CD4-positive, CD25-positive, alpha-beta regulatory T cell (primary cell): ENCODE measurements around the gene CNN2. TPM values are rescaled to one million over a fixed set of nuclear protein-coding genes. Genes with fewer than 3 reads are reported as not detected.
A peak's percentile ranks its signal among the peaks of the same experiment; 100 is the strongest.

Experiments
- ATAC-seq, 2 donors: fragments of 150-1000 bp; cut with Tn5 transposase; one replicate each; pipeline ENCODE4 v1.10.0; 2021; ENCODE audit warnings: low read depth in 2 of 2, moderate number of reproducible peaks in 2 of 2, moderate library complexity in 1 of 2
- DNase-seq, 3 donors: peaks; one replicate each; pipeline versions ENCODE4 v3.0.0 to v3.0.0-alpha.2; 2012 to 2022; ENCODE audit warnings: mixed read lengths in 1 of 3
- H3K27ac ChIP-seq: one replicate; pipeline ENCODE4 v1.7.0; 2013; ENCODE audit warnings: mild to moderate bottlenecking, low read length; ENCODE audit not compliant: insufficient read depth, poor library complexity, severe bottlenecking
- H3K27me3 ChIP-seq: one replicate; pipeline ENCODE4 v1.7.0; 2013; ENCODE audit warnings: low read length; ENCODE audit not compliant: control insufficient read depth, insufficient read depth
- H3K36me3 ChIP-seq: one replicate; pipeline ENCODE4 v1.7.0; 2013; ENCODE audit warnings: mild to moderate bottlenecking, low read length, moderate library complexity; ENCODE audit not compliant: control insufficient read depth, insufficient read depth
- H3K4me1 ChIP-seq: 2 replicates; pipeline ENCODE4 v1.7.0; 2013; ENCODE audit warnings: mild to moderate bottlenecking, low read length; ENCODE audit not compliant: insufficient read depth, control insufficient read depth, poor library complexity, severe bottlenecking
- H3K4me3 ChIP-seq: one replicate; pipeline ENCODE4 v1.7.0; 2013; ENCODE audit warnings: low read depth, mild to moderate bottlenecking, low read length, moderate library complexity
- H3K9me3 ChIP-seq, 2 experiments: 1 replicate in 1 of 2; 2 replicates in 1 of 2; pipeline ENCODE4 v1.7.0; 2013; ENCODE audit warnings: low read length in 2 of 2, mild to moderate bottlenecking in 1 of 2, moderate library complexity in 1 of 2; ENCODE audit not compliant: control insufficient read depth in 2 of 2
- H3K27ac Mint-ChIP-seq, 3 donors: one replicate each; pipeline ENCODE4 v1.8.0; 2020 to 2022; ENCODE audit warnings: mild to moderate bottlenecking in 3 of 3, mixed read lengths in 3 of 3, moderate library complexity in 2 of 3
- H3K27me3 Mint-ChIP-seq: one replicate; pipeline ENCODE4 v1.8.0; 2022; ENCODE audit warnings: mild to moderate bottlenecking, mixed read lengths
- H3K36me3 Mint-ChIP-seq: one replicate; pipeline ENCODE4 v1.8.0; 2020; ENCODE audit warnings: mixed read lengths
- H3K4me1 Mint-ChIP-seq, 4 donors: one replicate each; pipeline ENCODE4 v1.8.0; 2020 to 2022; ENCODE audit warnings: mixed read lengths in 4 of 4, mild to moderate bottlenecking in 1 of 4
- H3K4me3 Mint-ChIP-seq, 4 donors: one replicate each; pipeline ENCODE4 v1.8.0; 2020 to 2022; ENCODE audit warnings: mild to moderate bottlenecking in 4 of 4, mixed read lengths in 4 of 4, moderate library complexity in 3 of 4
- H3K9me3 Mint-ChIP-seq, 7 donors: one replicate each; pipeline ENCODE4 v1.8.0; 2020 to 2022; ENCODE audit warnings: mixed read lengths in 7 of 7, mild to moderate bottlenecking in 3 of 7, moderate library complexity in 2 of 7
- polyA plus RNA-seq, 4 donors: library from polyadenylated mRNA; unstranded; fragments of 300-500 nt; fragmentation: Illumina TruSeq; gene quantifications; one replicate each; pipeline ENCODE4 v1.2.3, GENCODE V29; 2021
- total RNA-seq: library from RNA; stranded (reverse); gene quantifications from one replicate; pipeline ENCODE4 v1.2.3, GENCODE V29; 2022

CNN2 gene
- total and polyA plus RNA-seq, 5 donors from 2014 or later = 378 to 426 (median 397) TPM

DNA sequence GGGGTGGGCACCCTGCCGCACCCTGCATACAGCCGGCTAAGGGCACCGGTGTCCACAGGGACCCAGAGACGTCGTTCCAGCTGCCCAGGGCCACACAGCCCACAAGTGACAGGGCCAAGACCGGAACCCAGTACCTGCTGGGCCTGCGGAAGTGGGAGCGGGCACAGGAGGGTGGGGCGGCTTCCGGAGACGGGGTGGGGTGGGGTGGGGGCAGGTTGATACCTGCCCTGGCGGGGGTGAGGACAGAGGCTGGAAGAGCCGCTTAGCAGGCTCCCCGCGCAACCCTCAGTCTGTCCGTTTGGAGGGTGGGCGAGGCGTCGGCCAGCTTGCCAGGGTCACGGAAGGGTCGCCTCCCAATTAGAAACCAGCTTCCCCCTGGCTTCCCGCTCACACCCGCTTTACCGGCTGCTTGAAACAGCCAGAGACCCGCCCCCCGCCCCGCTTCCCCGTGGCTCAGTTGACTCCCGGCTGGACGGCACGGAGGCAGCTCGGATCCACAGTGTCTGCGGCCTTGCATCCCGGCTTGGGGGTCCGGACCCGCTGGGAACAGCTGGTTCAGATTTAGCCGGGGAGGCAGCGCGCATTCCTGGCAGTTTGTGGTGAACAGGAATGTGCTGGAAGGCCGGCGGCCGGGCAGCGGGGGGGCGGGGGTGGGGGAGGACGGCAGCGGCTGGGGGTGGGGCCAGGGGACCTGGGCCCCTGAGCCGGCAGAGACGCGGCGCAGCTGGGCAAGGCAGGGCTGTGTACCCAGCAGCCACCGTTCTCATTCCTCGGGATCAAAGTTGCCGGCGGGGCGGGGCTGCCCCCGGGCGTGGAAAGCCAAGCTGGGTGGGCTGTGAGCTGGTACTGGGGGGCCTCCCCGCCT, 1.9 kb downstream of the CNN2 start:
- Mint-ChIP-seq H3K9me3 (no peaks in the 10 kb centered on the region), H3K27ac (peak overlapping the region; percentile 56 to 90 (median 85)), H3K4me1 (peaks cover 0 to 37% (median 5%) of the 10 kb centered on the region in 4 donors), H3K4me3 (peak overlapping the region; percentile 97 to 99 (median 98)), H3K27me3 (no peaks in the 10 kb centered on the region), H3K36me3 (peaks cover 11% of the 10 kb centered on the region)
- Histone ChIP-seq H3K27ac (peak overlapping the region; percentile 82), H3K36me3 (peaks cover 22% of the 10 kb centered on the region), H3K27me3 (no peaks in the 10 kb centered on the region), H3K4me3 (peak overlapping the region; percentile 61), H3K4me1 (peaks cover 47% of the 10 kb centered on the region), H3K9me3 (no peaks in the 10 kb centered on the region)
- ATAC-seq = peak; percentile 68 to 78
- peak; percentile 52 to 92 (median 73) for DNase-seq

DNA sequence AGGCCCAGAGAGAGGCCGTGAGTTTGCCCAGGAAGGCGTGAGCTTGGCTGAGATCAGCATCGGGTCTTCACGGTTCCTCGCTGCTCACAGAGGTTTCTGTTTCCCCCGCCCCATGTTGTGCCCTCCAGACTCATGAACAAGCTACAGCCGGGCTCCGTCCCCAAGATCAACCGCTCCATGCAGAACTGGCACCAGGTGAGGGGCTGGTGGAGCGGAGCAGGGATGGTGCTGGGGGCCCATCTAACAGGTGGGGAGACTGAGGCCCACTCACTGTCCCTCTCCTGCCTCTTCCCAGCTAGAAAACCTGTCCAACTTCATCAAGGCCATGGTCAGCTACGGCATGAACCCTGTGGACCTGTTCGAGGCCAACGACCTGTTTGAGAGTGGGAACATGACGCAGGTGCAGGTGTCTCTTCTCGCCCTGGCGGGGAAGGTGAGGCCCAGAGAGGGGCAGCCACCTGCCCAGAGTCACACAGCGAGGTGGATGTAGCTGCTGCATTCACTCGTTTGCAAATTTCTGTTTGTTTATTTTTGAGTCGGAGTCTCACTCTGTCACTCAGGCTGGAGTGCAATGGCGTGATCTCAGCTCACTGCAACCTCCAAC, 6.0 kb downstream of the CNN2 start:
- no peak overlapping the region for H3K4me3 ChIP-seq
- Mint-ChIP-seq H3K4me1 (peaks cover 2 to 49% (median 4%) of the 10 kb centered on the region in 4 donors), H3K27me3 (no peaks in the 10 kb centered on the region), H3K27ac (no peak overlapping the region), H3K4me3 (peak overlapping the region in 1 of 4 donors; percentile 28), H3K9me3 (no peaks in the 10 kb centered on the region), H3K36me3 (peaks cover 14% of the 10 kb centered on the region)
- H3K4me1 ChIP-seq = peaks cover 34% of the 10 kb centered on the region
- no peak overlapping the region for H3K27ac ChIP-seq
- no peaks in the 10 kb centered on the region for H3K27me3 ChIP-seq
- peaks cover 41% of the 10 kb centered on the region for H3K36me3 ChIP-seq
- no peak for DNase-seq
- ATAC-seq = no peak
- no peaks in the 10 kb centered on the region for H3K9me3 ChIP-seq

DNA sequence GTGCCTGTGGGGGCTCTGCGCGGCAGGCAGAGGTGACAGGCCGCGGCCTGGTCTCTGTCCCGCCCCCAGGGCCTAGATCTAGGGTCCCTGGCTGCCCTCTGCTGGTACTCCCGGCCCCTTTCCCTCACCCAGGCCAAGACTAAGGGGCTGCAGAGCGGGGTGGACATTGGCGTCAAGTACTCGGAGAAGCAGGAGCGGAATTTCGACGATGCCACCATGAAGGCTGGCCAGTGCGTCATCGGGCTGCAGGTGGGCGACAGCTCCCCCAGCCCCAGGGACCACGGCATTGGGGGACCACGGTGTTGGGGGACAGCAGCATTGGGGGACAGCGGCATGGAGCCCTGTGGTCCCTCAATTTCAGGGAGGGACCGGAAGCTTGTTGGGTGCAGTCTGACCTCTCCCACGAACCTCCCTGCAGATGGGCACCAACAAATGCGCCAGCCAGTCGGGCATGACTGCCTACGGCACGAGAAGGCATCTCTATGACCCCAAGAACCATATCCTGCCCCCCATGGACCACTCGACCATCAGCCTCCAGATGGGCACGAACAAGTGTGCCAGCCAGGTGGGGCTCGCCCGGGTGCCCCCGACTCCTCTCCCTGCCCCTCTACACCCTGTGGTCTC, 9.7 kb downstream of the CNN2 start:
- DNase-seq (no peak), ATAC-seq (no peak)
- Mint-ChIP-seq H3K36me3 (peaks cover 21% of the 10 kb centered on the region), H3K4me1 (peaks cover 0 to 67% (median 24%) of the 10 kb centered on the region in 4 donors), H3K9me3 (peaks cover 0 to 2% (median 0%) of the 10 kb centered on the region in 7 donors), H3K27me3 (no peaks in the 10 kb centered on the region), H3K4me3 (peak overlapping the region in 1 of 4 donors; percentile 47), H3K27ac (no peak overlapping the region)
- Histone ChIP-seq H3K4me1 (peaks cover 37% of the 10 kb centered on the region), H3K36me3 (peaks cover 38% of the 10 kb centered on the region), H3K27me3 (no peaks in the 10 kb centered on the region), H3K9me3 (no peaks in the 10 kb centered on the region), H3K27ac (no peak overlapping the region), H3K4me3 (no peak overlapping the region)

DNA sequence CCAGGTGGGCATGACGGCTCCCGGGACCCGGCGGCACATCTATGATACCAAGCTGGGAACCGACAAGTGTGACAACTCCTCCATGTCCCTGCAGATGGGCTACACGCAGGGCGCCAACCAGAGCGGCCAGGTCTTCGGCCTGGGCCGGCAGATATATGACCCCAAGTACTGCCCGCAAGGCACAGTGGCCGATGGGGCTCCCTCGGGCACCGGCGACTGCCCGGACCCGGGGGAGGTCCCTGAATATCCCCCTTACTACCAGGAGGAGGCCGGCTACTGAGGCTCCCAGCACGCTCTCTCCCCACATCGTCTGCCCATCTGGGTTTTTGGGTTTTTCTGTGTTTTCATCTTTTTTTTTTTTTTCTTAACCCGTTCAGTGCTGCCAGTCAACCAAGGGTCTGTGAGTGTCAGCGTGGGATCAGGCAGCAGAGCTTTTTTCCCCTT, 11.2 kb downstream of the CNN2 start:
- no peak for DNase-seq
- H3K4me1 ChIP-seq = peaks cover 45% of the 10 kb centered on the region

DNA sequence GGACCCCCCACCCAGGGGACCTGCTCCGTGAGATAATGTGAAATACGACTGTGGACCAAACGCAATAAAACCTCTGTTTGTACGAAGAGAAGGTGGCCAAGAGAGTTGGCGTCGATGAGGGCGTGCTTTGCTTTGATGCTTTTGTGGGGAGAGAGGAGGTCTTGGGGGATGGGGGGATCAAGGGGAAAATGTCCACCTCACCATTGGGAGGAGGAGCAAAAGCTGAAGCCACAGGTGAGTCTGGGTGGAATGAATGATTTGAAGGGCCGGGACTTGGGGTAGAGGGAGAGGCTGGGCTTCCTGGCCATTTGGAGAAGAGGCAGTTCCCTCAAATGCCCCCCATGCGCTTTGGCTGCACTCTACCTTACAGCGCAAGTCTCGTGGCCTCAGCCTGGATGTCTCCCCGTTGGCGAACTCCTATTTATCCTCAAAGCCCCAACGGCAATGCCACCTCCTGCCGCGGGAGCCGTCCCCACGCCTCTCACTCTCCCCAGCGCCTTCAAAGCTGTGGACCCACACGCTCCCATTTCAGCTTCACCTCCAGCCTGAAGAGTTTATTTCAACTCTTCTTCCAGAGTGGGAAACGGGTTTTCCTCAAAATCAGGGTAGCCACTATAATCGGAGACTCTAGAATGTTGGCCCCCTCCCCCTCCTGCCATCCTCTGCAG, 12.7 kb downstream of the CNN2 start:
- Histone ChIP-seq H3K9me3 (no peaks in the 10 kb centered on the region), H3K27me3 (no peaks in the 10 kb centered on the region), H3K4me1 (peaks cover 45% of the 10 kb centered on the region), H3K4me3 (peak overlapping the region; percentile 48), H3K36me3 (peaks cover 28% of the 10 kb centered on the region), H3K27ac (peak overlapping the region; percentile 74)
- H3K27ac Mint-ChIP-seq = peak overlapping the region; percentile 69 to 95 (median 93)
- H3K9me3 Mint-ChIP-seq = peaks cover 0 to 2% (median 0%) of the 10 kb centered on the region in 7 donors
- H3K27me3 Mint-ChIP-seq = no peaks in the 10 kb centered on the region
- peaks cover 18% of the 10 kb centered on the region for H3K36me3 Mint-ChIP-seq
- H3K4me1 Mint-ChIP-seq = peaks cover 0 to 61% (median 25%) of the 10 kb centered on the region in 4 donors
- peak overlapping the region; percentile 92 to 99 (median 98) for H3K4me3 Mint-ChIP-seq
- no peak for ATAC-seq
- DNase-seq = no peak

More for the DNA sequence above, 11.2 kb downstream of the CNN2 start:
- no peak for ATAC-seq
- peak overlapping the region; percentile 63 for H3K27ac ChIP-seq
- H3K4me3 Mint-ChIP-seq = peak overlapping the region; percentile 73 to 99 (median 95)
- H3K9me3 Mint-ChIP-seq = peaks cover 0 to 2% (median 0%) of the 10 kb centered on the region in 7 donors
- H3K27me3 ChIP-seq = no peaks in the 10 kb centered on the region
- H3K27me3 Mint-ChIP-seq = no peaks in the 10 kb centered on the region
- H3K36me3 Mint-ChIP-seq = peaks cover 18% of the 10 kb centered on the region
- peak overlapping the region; percentile 83 to 95 (median 84) for H3K27ac Mint-ChIP-seq
- H3K4me3 ChIP-seq = peak overlapping the region; percentile 13
- H3K9me3 ChIP-seq = no peaks in the 10 kb centered on the region
- peaks cover 0 to 69% (median 26%) of the 10 kb centered on the region in 4 donors for H3K4me1 Mint-ChIP-seq
- peaks cover 35% of the 10 kb centered on the region for H3K36me3 ChIP-seq

DNA sequence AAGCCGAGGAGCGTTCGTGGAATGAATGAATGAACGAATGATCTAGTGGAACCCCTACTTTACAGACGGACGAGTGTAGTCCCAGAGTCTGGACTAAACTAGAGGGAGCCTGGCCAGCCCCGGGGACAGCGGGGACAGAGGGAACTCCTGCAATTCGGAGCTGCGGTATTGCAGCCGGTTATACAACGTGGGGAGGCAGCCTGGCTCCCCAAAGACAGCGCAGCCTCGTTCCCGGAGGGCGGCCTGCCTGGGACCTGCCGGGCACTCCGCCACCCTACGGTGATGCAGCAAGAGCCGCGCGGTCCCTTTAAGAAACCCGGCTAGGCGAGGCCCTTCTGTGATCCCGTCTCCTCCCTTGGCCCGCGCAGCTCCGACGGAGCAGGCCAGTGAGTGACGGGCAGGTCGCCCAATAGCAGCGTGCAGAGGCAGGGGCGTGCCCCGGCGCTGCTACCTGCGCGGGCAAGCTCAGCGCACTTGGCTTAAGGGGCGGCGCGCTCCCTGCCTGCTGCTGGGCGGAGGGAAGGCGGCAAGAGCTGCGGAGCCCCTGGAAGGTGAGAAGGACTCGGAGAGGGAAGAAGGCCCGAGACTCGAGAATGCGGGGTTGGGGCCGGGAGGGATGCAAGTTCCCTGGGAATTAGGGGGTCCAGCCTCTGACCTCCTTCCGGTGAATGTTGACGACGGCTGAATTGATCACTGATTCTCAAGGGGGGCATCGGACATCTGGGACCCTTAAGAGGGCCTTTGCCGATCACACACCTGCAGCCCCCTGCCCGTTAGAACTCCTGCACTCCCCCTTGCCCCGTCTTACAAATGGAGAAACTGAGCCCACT, 13.5 kb downstream of the CNN2 start, which contains the start of gene ABCA7:
Gene ABCA7, plus strand, starts transcription at position 462 of the 830 bp plus-strand sequence. CDS start 1,255 bp downstream, outside the sequence.
- Mint-ChIP-seq H3K9me3 (peaks cover 0 to 2% (median 0%) of the 10 kb centered on the region in 7 donors), H3K4me1 (peaks cover 0 to 61% (median 25%) of the 10 kb centered on the region in 4 donors), H3K27me3 (no peaks in the 10 kb centered on the region), H3K4me3 (peak within 1 kb of the TSS; percentile 92 to 99 (median 98)), H3K36me3 (peaks cover 18% of the 10 kb centered on the region), H3K27ac (peak within 1 kb of the TSS; percentile 91 to 95 (median 93))
- H3K27me3 ChIP-seq = no peaks in the 10 kb centered on the region
- no peaks in the 10 kb centered on the region for H3K9me3 ChIP-seq
- H3K4me3 ChIP-seq = peak within 1 kb of the TSS; percentile 85
- peaks cover 28% of the 10 kb centered on the region for H3K36me3 ChIP-seq
- peak within 1 kb of the TSS; percentile 74 for H3K27ac ChIP-seq
- peaks cover 45% of the 10 kb centered on the region for H3K4me1 ChIP-seq
- DNase-seq = peak; percentile 98 to 99 (median 99)
- ATAC-seq = peak; percentile 94 to 98
